ENCODE data around the gene CRACDL. TPM values are rescaled to one million over a fixed set of nuclear protein-coding genes. Genes with fewer than 3 reads are reported as not detected.

CRACDL gene
- polyA plus RNA-seq, 1 donor (not counting 4 experiments of a cell fraction or from before 2014, with no cell fraction given): 1.6 TPM

- Histone ChIP-seq H3K4me1 (ENCODE audit: control insufficient read depth, extremely low read depth, insufficient read depth, low read length) (no peaks in the 10 kb centered on the region), H3K27ac (ENCODE audit: control insufficient read depth, insufficient read depth, low read length) (no peak overlapping the region), H3K79me2 (ENCODE audit: control insufficient read depth, insufficient read depth, low read length) (no peaks in the 10 kb centered on the region), H4K20me1 (ENCODE audit: control insufficient read depth, extremely low read depth, insufficient read depth, low read length) (no peaks in the 10 kb centered on the region), H3K36me3 (ENCODE audit: control insufficient read depth in 2 of 2, extremely low read depth in 1 of 2, insufficient read depth in 2 of 2, low read length in 2 of 2) (no peaks in the 10 kb centered on the region), H3K9ac (ENCODE audit: control insufficient read depth, extremely low read depth, insufficient read depth, low read length) (no peak overlapping the region), H3K4me3 (ENCODE audit: control insufficient read depth in 2 of 3, extremely low read depth in 1 of 3, insufficient read depth in 2 of 3, low read depth in 1 of 3, low read length in 3 of 3) (no peak overlapping the region), H3K9me3 (ENCODE audit: control insufficient read depth, low read depth, low read length) (no peaks in the 10 kb centered on the region), H2AFZ (ENCODE audit: control insufficient read depth, low read length) (no peak overlapping the region), H3K4me2 (ENCODE audit: control insufficient read depth, extremely low read depth, insufficient read depth, low read depth, low read length) (no peak overlapping the region), H3K27me3 (ENCODE audit: control insufficient read depth, extremely low read depth, insufficient read depth, low read length) (no peaks in the 10 kb centered on the region), H3K9me1 (ENCODE audit: control insufficient read depth, extremely low read depth, insufficient read depth, low read length) (no peaks in the 10 kb centered on the region)
- TF ChIP-seq CTCF (optimal IDR thresholded peaks at IDR 0.05 in 1 of 3, IDR thresholded peaks at IDR 0.05 in 1 of 3, conservative IDR thresholded peaks at IDR 0.05 in 1 of 3; ENCODE audit: extremely low read depth in 1 of 3, insufficient read depth in 2 of 3, low read length in 3 of 3): no peak
- no peak for TF ChIP-seq EZH2 (IDR thresholded peaks at IDR 0.05; ENCODE audit: low read length)
- DNase-seq (ENCODE audit: low read depth, low spot score) (no peak), FAIRE-seq (no peak)
- dilution Hi-C loops (cut with MboI; ENCODE audit: extremely low pct_ligation_motif_present, low sequenced_read_pairs): no loop called here
Measured at GRCh38 chr2:98744595-98744994, 191.4 kb downstream of the CRACDL start.

Small RNAs within 50 kb of the gene (small RNA-seq; reads per million reads assigned to genes)
- gene RNU4-84P (ENCODE audit: insufficient read length in 3 of 3, low read depth in 3 of 3, low replicate concordance in 1 of 3) (0 to 0.33 (median 0) reads per million in 3 experiments), gene RNU7-46P (ENCODE audit: insufficient read length in 3 of 3, low read depth in 3 of 3, low replicate concordance in 1 of 3) (0 to 6.0 (median 0) reads per million in 3 experiments)

Other genes with a start within 250 kb of the CRACDL start
- gene MGAT4A, start 205.1 kb downstream of the CRACDL start, polyA plus RNA-seq: 0.17 to 0.81 TPM (median 0.27 TPM) in 3 replicates
- 0.31 to 0.75 TPM (median 0.48 TPM) in 3 replicates for gene C2orf15, start 205.5 kb upstream of the CRACDL start, polyA plus RNA-seq
- gene TSGA10, start 218.7 kb upstream of the CRACDL start, polyA plus RNA-seq: 1.7 to 2.4 TPM (median 1.7 TPM) in 3 replicates
- 2.1 to 4.9 TPM (median 2.4 TPM) in 3 replicates for gene LIPT1, start 218.7 kb upstream of the CRACDL start, polyA plus RNA-seq
- 16.4 to 37.7 TPM (median 22.2 TPM) in 3 replicates for gene MITD1, start 244.8 kb upstream of the CRACDL start, polyA plus RNA-seq
- gene MRPL30, start 245.0 kb upstream of the CRACDL start, polyA plus RNA-seq: 26.5 to 45.2 TPM (median 27.5 TPM) in 3 replicates

Data from keratinocyte (primary cell).